ENCODE results near the gene TAF1C. TPM values are rescaled to one million over a fixed set of nuclear protein-coding genes. Genes with fewer than 3 reads are reported as not detected.
"Not testable (repeated sequence)": the region's sequence is repeated elsewhere in the genome, so short reads cannot be mapped to it uniquely, and the experiment has no call there.

TAF1C gene
- total and polyA plus RNA-seq, 10 of the 15 experiments (the other 5 are each of a cell fraction or from before 2014, with no cell fraction given): 0.98 to 40.1 (median 15.4) TPM

GRCh38 chr16:84205976-84206691, 19.3 kb upstream of the TAF1C start:
- H2AFZ ChIP-seq (ENCODE audit: control insufficient read depth, low read depth, low read length): no peak overlapping the region
- WGBS (ENCODE audit: insufficient coverage, insufficient replicate concordance, low lambda C conversion rate, missing lambda C conversion rate): 41% methylated on average over 17 of the region's 18 CpGs
- no peaks in the 10 kb centered on the region for H3K36me3 ChIP-seq (ENCODE audit: control insufficient read depth in 2 of 2, insufficient read depth in 2 of 2, low read length in 1 of 2)
- H3K27ac ChIP-seq (ENCODE audit: control insufficient read depth, insufficient read depth): no peak overlapping the region
- ChIA-PET SMC1A (ENCODE audit: uncharacterized antibody, unreplicated experiment) (no interaction called here), RAD21 (ENCODE audit: unreplicated experiment) (no interaction called here), POLR2A (no interaction called here), CTCF (no interaction called here)
- intact Hi-C loops (cut with micrococcal nuclease; ENCODE audit: unreplicated experiment): no loop called here
- H3K4me2 ChIP-seq (ENCODE audit: control insufficient read depth, insufficient read depth): no peak overlapping the region
- H4K20me1 ChIP-seq (ENCODE audit: control insufficient read depth, insufficient read depth): no peaks in the 10 kb centered on the region
- H3K27me3 ChIP-seq (replicated peaks in 1 of 2; ENCODE audit: control insufficient read depth in 2 of 2, insufficient read depth in 2 of 2, low read length in 1 of 2): no peaks in the 10 kb centered on the region
- FAIRE-seq (no peak), ATAC-seq (no peak), DNase-seq (ENCODE audit: low read depth, low spot score) (no peak)
- no TSS peak for BruUV-seq (replicated peaks)
- H3K79me2 ChIP-seq (ENCODE audit: control insufficient read depth, insufficient read depth, low read length): no peaks in the 10 kb centered on the region
- TF ChIP-seq JUNB (IDR thresholded peaks at IDR 0.05): no peak
- TF ChIP-seq WRNIP1 (IDR thresholded peaks at IDR 0.05; ENCODE audit: borderline replicate concordance, low read depth, low read length): no peak
- TF ChIP-seq EP300 (IDR thresholded peaks at IDR 0.05; ENCODE audit: borderline replicate concordance in 1 of 2, control insufficient read depth in 1 of 2, low read depth in 2 of 2, low read length in 2 of 2): no peak
- no peak for TF ChIP-seq SMAD1 (IDR thresholded peaks at IDR 0.05; ENCODE audit: low read depth, partially characterized antibody)
- no peak for TF ChIP-seq NFYB (IDR thresholded peaks at IDR 0.05; ENCODE audit: insufficient read depth, low read depth, low read length)
- TF ChIP-seq ZBTB11 (CRISPR knock-in tag; IDR thresholded peaks at IDR 0.05): no peak
- TF ChIP-seq NFIC (IDR thresholded peaks at IDR 0.05; ENCODE audit: low read depth, low read length): no peak
- TF ChIP-seq SUZ12 (IDR thresholded peaks at IDR 0.05; ENCODE audit: unreplicated experiment): no peak
- no peak for TF ChIP-seq ZNF384 (IDR thresholded peaks at IDR 0.05; ENCODE audit: borderline replicate concordance, low read depth, low read length)
- TF ChIP-seq IKZF1 (conservative IDR thresholded peaks at IDR 0.05): no peak
- TF ChIP-seq CHD4 (IDR thresholded peaks at IDR 0.05): no peak
- no peak for TF ChIP-seq PKNOX1 (IDR thresholded peaks at IDR 0.05)
- TF ChIP-seq ZNF24 (IDR thresholded peaks at IDR 0.05): no peak
- TF ChIP-seq STAT1 (conservative IDR thresholded peaks at IDR 0.05): no peak
- H3K9ac ChIP-seq (ENCODE audit: control insufficient read depth, insufficient read depth, low read length): no peak overlapping the region
- no peaks in the 10 kb centered on the region; the same call in 2 of the 3 replicates for H3K9me3 ChIP-seq (replicated peaks; ENCODE audit: control insufficient read depth, insufficient read depth, low read length)
- H3K4me1 ChIP-seq (ENCODE audit: control insufficient read depth, insufficient read depth, low read length): no peaks in the 10 kb centered on the region
- no peak overlapping the region for H3K4me3 ChIP-seq
- in situ Hi-C loops (cut with MboI): no loop called here

- H3K9ac ChIP-seq (ENCODE audit: control insufficient read depth, insufficient read depth, low read length); POLR2A ChIA-PET; H3K4me3 ChIP-seq; H3K4me1 ChIP-seq (ENCODE audit: control insufficient read depth, insufficient read depth, low read length); H3K4me2 ChIP-seq (ENCODE audit: control insufficient read depth, insufficient read depth); BruUV-seq (replicated peaks); SMC1A ChIA-PET (ENCODE audit: uncharacterized antibody, unreplicated experiment); H3K36me3 ChIP-seq (ENCODE audit: control insufficient read depth in 2 of 2, insufficient read depth in 2 of 2, low read length in 1 of 2); intact Hi-C loops (cut with micrococcal nuclease; ENCODE audit: unreplicated experiment); RAD21 ChIA-PET (ENCODE audit: unreplicated experiment); H3K79me2 ChIP-seq (ENCODE audit: control insufficient read depth, insufficient read depth, low read length); CTCF ChIA-PET; H3K9me3 ChIP-seq (replicated peaks; ENCODE audit: control insufficient read depth, insufficient read depth, low read length); H4K20me1 ChIP-seq (ENCODE audit: control insufficient read depth, insufficient read depth); H3K27ac ChIP-seq (ENCODE audit: control insufficient read depth, insufficient read depth); FAIRE-seq; H3K27me3 ChIP-seq (replicated peaks in 1 of 2; ENCODE audit: control insufficient read depth in 2 of 2, insufficient read depth in 2 of 2, low read length in 1 of 2); H2AFZ ChIP-seq (ENCODE audit: control insufficient read depth, low read depth, low read length); ATAC-seq; DNase-seq (ENCODE audit: low read depth, low spot score); in situ Hi-C loops (cut with MboI): not testable (repeated sequence)
- WGBS (ENCODE audit: insufficient coverage, insufficient replicate concordance, low lambda C conversion rate, missing lambda C conversion rate): 13% methylated on average over 6 of the region's 6 CpGs
Observed at GRCh38 chr16:84205123-84205522, 18.3 kb upstream of the TAF1C start.
